Adrenal gland (tissue), 5 donors: ENCODE measurements around the gene EML1.

Experiments used
- CTCF ChIP-seq, 6 experiments: fragments of 450-650 bp in 4 of 6; fragments of 200-600 bp in 2 of 6; sonication (generic) in 1 of 6; IDR thresholded peaks; 1 replicate in 5 of 6; 2 replicates in 1 of 6; pipeline versions ENCODE4 v1.5.1 to v1.8.0; 2016 to 2021; ENCODE audit warnings: antibody characterized with exemption in 6 of 6, mild to moderate bottlenecking in 2 of 6, moderate library complexity in 1 of 6
- POLR2A ChIP-seq, 2 donors: fragments of 450-650 bp; IDR thresholded peaks; one replicate each; pipeline ENCODE4 v1.6.1; 2017; ENCODE audit warnings: antibody characterized with exemption in 2 of 2, mild to moderate bottlenecking in 2 of 2, moderate library complexity in 1 of 2
- donor health status: DM: no; HTN: no; CAD: no.

DNA sequence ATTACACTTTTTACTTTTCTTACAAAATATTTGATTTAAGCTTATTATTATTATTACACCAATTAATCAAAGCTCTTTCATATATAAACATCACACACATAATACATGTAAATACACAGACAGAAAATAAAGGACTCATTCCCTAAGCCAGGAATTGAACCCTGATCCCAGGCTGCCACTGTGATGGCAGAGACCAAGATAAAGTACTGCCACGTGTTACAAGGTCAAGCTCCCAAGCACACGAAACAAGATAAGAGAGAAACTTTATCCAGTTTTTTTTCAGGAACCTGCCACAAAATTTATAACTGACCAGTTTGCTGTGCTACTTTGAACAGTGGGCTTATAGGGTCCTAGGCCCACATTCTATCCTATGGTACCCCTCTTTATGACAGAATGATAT lies 111.3 kb downstream of the EML1 start:
- no peak for TF ChIP-seq CTCF (IDR thresholded peaks at IDR 0.05)
- no peak for TF ChIP-seq POLR2A (IDR thresholded peaks at IDR 0.05)
